Measurements from ENCODE around the gene KRT14.
"Not testable (repeated sequence)": the region's sequence is repeated elsewhere in the genome, so short reads cannot be mapped to it uniquely, and the experiment has no call there.

KRT14 gene

DNA sequence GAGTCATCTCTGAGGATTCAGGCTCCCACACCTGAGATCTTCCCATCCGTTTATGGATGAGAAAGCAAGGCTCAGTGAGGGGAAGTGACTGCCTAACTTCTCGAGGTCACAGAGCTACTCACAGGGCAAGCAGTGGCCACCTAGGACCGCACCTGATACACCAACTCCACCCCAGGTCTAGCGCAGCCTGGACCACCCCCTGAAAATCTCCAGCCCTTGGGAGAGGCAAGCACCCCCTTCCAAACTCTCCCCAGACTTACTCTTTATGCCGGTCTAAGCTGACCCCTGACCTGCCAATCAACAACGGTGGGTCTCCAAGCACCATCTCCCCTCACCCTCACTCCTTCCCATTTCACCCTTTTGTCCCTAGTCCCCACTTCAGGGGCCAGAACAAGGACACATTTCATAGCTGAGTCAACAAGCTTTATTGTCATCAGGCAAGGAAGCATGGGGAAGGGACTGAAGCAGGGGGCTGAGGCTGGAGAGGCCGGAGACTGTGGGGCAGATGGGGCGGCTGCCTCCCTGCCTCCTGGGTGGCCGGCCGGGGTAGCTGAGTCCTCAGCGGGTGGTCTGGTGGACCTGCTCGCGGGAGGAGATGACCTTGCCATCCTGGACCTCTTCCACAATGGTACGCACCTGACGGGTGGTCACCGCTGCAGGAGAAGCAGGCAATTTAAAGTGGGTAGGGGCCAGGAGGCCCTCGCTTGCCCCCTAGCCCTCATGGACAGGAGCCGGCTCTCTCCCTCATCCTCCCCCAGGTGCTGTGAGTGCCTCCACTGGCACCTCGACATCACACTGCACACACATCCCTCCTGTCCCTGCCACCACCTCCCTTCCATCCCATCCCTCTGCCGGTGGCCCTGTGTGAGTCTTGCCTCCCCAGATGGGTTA is 32.6 kb upstream of the KRT14 start:
- DNase-seq (ENCODE audit: low read depth), result no peak
- TF ChIP-seq, protein P1, sequence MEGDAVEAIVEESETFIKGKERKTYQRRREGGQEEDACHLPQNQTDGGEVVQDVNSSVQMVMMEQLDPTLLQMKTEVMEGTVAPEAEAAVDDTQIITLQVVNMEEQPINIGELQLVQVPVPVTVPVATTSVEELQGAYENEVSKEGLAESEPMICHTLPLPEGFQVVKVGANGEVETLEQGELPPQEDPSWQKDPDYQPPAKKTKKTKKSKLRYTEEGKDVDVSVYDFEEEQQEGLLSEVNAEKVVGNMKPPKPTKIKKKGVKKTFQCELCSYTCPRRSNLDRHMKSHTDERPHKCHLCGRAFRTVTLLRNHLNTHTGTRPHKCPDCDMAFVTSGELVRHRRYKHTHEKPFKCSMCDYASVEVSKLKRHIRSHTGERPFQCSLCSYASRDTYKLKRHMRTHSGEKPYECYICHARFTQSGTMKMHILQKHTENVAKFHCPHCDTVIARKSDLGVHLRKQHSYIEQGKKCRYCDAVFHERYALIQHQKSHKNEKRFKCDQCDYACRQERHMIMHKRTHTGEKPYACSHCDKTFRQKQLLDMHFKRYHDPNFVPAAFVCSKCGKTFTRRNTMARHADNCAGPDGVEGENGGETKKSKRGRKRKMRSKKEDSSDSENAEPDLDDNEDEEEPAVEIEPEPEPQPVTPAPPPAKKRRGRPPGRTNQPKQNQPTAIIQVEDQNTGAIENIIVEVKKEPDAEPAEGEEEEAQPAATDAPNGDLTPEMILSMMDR (conservative IDR thresholded peaks at IDR 0.05; ENCODE audit: low read depth, low read length), result no peak
- H3K4me3 ChIP-seq (ENCODE audit: low read depth, low read length), result no peak overlapping the region

DNA sequence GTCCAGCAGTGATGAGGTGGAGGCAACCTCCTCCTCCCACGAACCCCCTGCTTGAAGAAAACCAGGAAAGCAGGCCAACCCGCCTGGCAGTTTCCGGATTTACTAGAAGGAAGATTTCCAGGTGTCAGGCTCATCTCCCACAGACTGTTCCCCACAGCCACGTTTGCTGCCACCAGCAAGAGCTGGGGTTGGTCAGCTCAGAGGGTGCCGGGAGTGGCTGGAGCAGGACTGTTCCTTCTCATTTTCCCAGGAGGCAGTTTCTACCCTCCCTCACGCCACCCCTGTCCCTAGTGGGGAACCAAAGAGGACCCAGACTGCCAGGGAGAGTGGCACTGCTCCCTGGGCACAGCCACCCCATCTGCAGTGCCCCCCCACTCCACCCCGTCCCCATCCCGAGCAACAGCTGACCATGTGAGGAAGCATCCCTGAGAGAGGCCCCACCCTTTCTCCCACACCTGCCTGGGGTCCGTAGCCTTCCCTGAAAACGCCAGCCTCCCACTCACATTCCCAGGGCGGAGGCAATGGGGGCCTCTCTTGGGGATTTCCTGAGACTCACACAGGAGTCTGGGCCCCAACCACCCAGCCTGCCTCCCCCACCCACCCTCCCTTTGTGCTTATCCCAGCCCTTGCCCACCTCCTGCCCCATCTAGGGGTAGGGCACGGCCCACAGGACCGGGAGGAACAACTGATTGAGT is 31.8 kb upstream of the KRT14 start:
- DNase-seq (ENCODE audit: low read depth), result no peak
- TF ChIP-seq, protein P1 (conservative IDR thresholded peaks at IDR 0.05; ENCODE audit: low read depth, low read length), result no peak
- no peak overlapping the region for H3K4me3 ChIP-seq (ENCODE audit: low read depth, low read length)

DNA sequence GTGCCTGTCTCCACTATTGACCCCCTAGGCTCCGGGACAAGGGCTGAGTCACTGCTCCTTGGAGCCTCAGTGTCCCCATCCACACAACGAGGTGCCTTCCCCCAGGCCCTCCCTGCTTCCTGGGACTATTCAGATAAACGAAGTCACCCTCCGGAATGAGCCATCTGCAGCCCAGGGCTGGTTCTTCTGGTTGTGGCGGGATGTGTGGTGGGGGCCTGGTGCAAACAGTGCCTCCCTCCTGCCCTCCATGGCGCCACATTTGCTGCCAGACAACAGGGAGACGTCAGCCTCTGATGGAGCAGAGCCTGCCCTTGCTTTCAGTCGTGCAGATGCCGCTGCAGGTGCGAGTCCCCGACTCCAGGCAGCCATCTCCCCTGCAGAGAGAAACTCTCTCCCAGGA is 31.0 kb upstream of the KRT14 start:
- no peak for DNase-seq (ENCODE audit: low read depth)
- TF ChIP-seq, protein P1 (conservative IDR thresholded peaks at IDR 0.05; ENCODE audit: low read depth, low read length), result no peak
- H3K4me3 ChIP-seq (ENCODE audit: low read depth, low read length), result no peak overlapping the region

DNA sequence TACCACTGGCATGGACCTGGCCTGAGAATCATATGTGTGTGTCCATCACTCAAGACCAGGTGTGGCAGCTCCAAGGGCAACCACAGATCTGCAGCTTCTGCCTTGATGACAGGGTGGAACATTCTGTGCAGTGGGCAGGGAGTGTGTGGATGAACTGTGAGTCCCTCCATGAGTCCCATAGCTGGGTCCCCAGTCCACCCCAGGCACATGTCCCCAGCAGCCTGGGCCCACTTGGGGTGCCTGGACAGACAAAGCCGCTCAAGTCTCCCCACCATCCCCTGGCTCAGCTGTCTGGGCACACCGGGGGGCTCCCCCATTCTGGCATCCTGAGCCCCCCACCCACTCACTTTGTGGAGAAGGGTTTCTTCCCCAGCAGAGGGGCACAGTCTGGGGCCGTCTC is 30.4 kb upstream of the KRT14 start:
- TF ChIP-seq, protein P1 (conservative IDR thresholded peaks at IDR 0.05; ENCODE audit: low read depth, low read length), result no peak
- DNase-seq (ENCODE audit: low read depth), result no peak

DNA sequence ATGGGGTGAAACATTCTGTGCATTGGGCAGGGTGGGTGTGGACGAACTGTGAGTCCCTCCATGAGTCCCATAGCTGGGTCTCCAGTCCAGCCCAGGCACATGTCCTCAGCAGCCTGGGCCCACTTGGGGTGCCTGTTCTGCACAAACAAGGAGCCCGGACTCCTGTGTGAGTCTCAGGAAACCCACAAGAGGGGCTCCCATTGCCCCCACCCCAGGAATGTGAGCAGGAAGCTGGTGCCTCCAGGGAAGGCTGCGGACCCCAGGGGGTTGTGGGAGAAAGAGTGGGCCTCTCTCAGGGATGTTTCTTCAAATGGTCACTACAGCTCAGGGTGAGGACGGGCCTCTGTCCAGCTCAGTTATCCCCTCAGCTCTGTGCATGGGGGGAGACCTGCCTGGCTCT is 29.8 kb upstream of the KRT14 start:
- H3K4me3 ChIP-seq (ENCODE audit: low read depth, low read length); DNase-seq (ENCODE audit: low read depth): not testable (repeated sequence)

More for the DNA sequence above, 30.4 kb upstream of the KRT14 start:
- no peak overlapping the region for H3K4me3 ChIP-seq (ENCODE audit: low read depth, low read length)

DNA sequence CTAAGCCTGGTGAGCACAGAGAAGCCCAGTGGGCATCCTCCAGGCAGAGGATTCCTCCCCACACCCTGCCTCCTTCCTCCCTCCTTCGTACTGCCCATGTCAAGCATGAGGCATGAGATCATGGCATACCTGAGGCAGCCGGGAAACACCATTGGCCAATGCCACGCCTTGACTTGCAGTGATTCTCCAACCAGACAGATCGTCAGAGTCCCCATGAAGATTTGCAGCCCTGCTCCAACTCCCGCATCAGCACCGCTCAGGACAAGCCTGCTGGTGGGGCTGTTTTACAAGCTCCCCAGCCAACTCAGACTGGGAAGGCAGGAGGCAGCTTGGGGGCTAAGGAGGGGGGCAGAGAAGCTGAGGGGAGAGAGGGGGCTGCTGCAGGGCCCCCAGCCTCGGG is 28.8 kb upstream of the KRT14 start:
- DNase-seq (ENCODE audit: low read depth), result no peak
- H3K4me3 ChIP-seq (ENCODE audit: low read depth, low read length), result no peak overlapping the region
- TF ChIP-seq, protein P1 (conservative IDR thresholded peaks at IDR 0.05; ENCODE audit: low read depth, low read length), result no peak

DNA sequence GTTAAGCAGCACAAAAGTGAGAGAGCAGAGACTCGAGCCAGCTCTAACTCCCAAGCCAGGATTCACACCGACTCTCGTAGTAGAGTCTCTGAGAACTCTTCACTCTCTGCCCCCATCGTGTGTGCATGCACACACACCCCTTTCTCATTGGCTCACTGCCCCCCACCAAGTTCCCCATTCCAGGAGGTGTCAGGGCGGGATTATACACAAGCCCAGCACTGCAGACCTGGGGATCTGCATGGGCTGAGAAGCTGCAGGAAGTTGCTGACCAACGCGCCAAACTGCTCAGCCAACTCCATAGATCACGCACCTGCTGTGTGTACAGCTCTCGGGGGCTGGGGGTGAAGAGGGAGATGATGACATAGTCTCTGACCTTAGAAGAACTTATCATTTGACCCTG is 28.1 kb upstream of the KRT14 start:
- not testable (repeated sequence) for DNase-seq (ENCODE audit: low read depth); H3K4me3 ChIP-seq (ENCODE audit: low read depth, low read length)

DNA sequence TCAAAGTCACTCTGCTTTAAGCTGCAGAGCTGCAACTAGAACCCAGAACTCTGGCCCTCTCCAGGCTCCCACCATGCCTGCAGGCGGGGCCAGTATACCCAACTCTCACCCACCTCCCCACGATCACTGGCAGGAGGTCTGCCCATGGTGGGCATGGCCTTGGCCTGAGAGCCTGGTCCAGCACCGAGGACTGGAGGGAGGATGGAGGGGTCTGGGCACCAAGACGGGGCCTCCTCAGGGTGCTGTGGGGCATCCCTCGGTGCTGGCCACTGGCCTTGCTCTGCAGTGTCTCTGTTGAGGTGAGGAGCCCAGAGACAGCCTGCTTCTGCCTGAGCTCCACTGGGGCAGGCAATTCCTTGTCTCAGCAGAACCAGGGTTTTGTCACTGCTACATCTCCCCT is 27.4 kb upstream of the KRT14 start:
- TF ChIP-seq, protein P1 (conservative IDR thresholded peaks at IDR 0.05; ENCODE audit: low read depth, low read length), result no peak
- no peak for DNase-seq (ENCODE audit: low read depth)
- H3K4me3 ChIP-seq (ENCODE audit: low read depth, low read length), result no peak overlapping the region

Measured in choroid plexus epithelial cell (primary cell).